Measurements from ENCODE around the gene AOC1.

AOC1 gene

GRCh38 chr7:150858236-150859197 lies 6.2 kb downstream of the AOC1 start:
- ATAC-seq = no peak

- ATAC-seq = no peak
These were observed 8.1 kb downstream of the AOC1 start for GRCh38 chr7:150860291-150860977.

- ATAC-seq = no peak
These were observed 8.6 kb downstream of the AOC1 start for GRCh38 chr7:150860978-150861295.

GRCh38 chr7:150862356-150862755 lies 10.0 kb downstream of the AOC1 start:
- no peak for ATAC-seq

GRCh38 chr7:150863946-150864345 lies 11.6 kb downstream of the AOC1 start:
- ATAC-seq = no peak

GRCh38 chr7:150866932-150867564 lies 14.7 kb downstream of the AOC1 start:
- ATAC-seq = no peak

- ATAC-seq = peak; percentile 25 to 49
These were observed 15.3 kb downstream of the AOC1 start for GRCh38 chr7:150867605-150868004.

- ATAC-seq = no peak
These were observed 17.1 kb downstream of the AOC1 start for GRCh38 chr7:150869467-150869866.

GRCh38 chr7:150871601-150872000 lies 19.3 kb downstream of the AOC1 start:
- no peak for ATAC-seq

GRCh38 chr7:150874401-150875198 lies 22.3 kb downstream of the AOC1 start:
- ATAC-seq = no peak

GRCh38 chr7:150875791-150876190 lies 23.5 kb downstream of the AOC1 start:
- ATAC-seq = no peak

- ATAC-seq = no peak
These were observed 24.7 kb downstream of the AOC1 start for GRCh38 chr7:150876817-150877526.

GRCh38 chr7:150877536-150877935 lies 25.2 kb downstream of the AOC1 start:
- no peak for ATAC-seq

- no peak for ATAC-seq
These were observed 27.0 kb downstream of the AOC1 start for GRCh38 chr7:150879345-150879744.

GRCh38 chr7:150881189-150881588 lies 28.9 kb downstream of the AOC1 start:
- no peak for ATAC-seq

- ATAC-seq = no peak
These were observed 38.7 kb downstream of the AOC1 start for GRCh38 chr7:150890853-150891584.

GRCh38 chr7:150891740-150892139 lies 39.4 kb downstream of the AOC1 start:
- ATAC-seq = no peak

- ATAC-seq = no peak
These were observed 43.5 kb downstream of the AOC1 start for GRCh38 chr7:150895809-150896208.

- ATAC-seq = no peak
These were observed 44.4 kb downstream of the AOC1 start for GRCh38 chr7:150896562-150897209.
